Measurements from ENCODE around the gene SGCD. TPM values are rescaled to one million over a fixed set of nuclear protein-coding genes. Genes with fewer than 3 reads are reported as not detected.

The SGCD gene
- total and polyA plus RNA-seq, 10 donors: 0.26 to 5.3 (median 1.3) TPM

- Histone ChIP-seq H3K27me3 (replicated peaks in 1 of 7) (no peaks in the 10 kb centered on the region), H3K4me3 (no peak overlapping the region), H3K27ac (no peak overlapping the region), H3K9me3 (no peaks in the 10 kb centered on the region), H3K4me1 (no peaks in the 10 kb centered on the region), H3K36me3 (no peaks in the 10 kb centered on the region)
- 69 to 94% (median 84%) methylated on average over 1 of the region's 1 CpG for WGBS, 5 donors
- no peak for DNase-seq
- intact Hi-C loops (cut with DNase I; ENCODE audit: low total_unique reads): no loop called here
- TF ChIP-seq POLR2AphosphoS5 (IDR thresholded peaks at IDR 0.05): no peak
- TF ChIP-seq, protein P1, sequence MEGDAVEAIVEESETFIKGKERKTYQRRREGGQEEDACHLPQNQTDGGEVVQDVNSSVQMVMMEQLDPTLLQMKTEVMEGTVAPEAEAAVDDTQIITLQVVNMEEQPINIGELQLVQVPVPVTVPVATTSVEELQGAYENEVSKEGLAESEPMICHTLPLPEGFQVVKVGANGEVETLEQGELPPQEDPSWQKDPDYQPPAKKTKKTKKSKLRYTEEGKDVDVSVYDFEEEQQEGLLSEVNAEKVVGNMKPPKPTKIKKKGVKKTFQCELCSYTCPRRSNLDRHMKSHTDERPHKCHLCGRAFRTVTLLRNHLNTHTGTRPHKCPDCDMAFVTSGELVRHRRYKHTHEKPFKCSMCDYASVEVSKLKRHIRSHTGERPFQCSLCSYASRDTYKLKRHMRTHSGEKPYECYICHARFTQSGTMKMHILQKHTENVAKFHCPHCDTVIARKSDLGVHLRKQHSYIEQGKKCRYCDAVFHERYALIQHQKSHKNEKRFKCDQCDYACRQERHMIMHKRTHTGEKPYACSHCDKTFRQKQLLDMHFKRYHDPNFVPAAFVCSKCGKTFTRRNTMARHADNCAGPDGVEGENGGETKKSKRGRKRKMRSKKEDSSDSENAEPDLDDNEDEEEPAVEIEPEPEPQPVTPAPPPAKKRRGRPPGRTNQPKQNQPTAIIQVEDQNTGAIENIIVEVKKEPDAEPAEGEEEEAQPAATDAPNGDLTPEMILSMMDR (IDR thresholded peaks at IDR 0.05 in 8 of 11, conservative IDR thresholded peaks at IDR 0.05 in 3 of 11): no peak
- no peak for TF ChIP-seq POLR2A (IDR thresholded peaks at IDR 0.05)
Observed at GRCh38 chr5:156699147-156699546, 372.2 kb downstream of the SGCD start.

DNA sequence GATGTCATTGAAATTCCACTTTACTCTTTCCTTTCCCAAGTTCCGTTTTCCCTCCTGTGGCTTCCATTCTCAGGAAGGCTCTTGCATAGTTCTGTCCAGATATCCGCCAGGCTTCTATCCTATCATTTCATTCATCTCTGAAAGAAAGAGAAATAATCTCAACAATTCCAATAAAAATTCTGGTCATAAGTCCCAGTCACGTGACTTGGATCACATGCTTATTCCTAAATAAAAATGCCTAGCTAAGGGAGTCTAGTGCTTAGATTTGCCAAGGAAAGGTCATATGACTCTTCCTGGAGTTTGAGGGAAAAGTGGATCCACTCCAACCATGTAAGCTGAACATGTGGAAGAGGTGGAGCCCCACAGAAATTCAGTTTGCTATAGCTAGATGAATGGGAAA, 377.2 kb downstream of the SGCD start:
- 78 to 93% (median 87%) methylated on average over 3 of the region's 3 CpGs for WGBS, 5 donors
- DNase-seq: no peak
- H3K4me3 ChIP-seq: no peak overlapping the region
- intact Hi-C loops (cut with DNase I; ENCODE audit: low total_unique reads): no loop called here
- H3K27ac ChIP-seq: no peak overlapping the region
- H3K9me3 ChIP-seq: no peaks in the 10 kb centered on the region
- TF ChIP-seq POLR2A (IDR thresholded peaks at IDR 0.05) (no peak), POLR2AphosphoS5 (IDR thresholded peaks at IDR 0.05) (no peak)
- TF ChIP-seq, protein P1 (IDR thresholded peaks at IDR 0.05 in 8 of 11, conservative IDR thresholded peaks at IDR 0.05 in 3 of 11): no peak
- no peaks in the 10 kb centered on the region for H3K27me3 ChIP-seq (replicated peaks in 1 of 7)
- H3K36me3 ChIP-seq: no peaks in the 10 kb centered on the region
- no peaks in the 10 kb centered on the region for H3K4me1 ChIP-seq

GRCh38 chr5:156706631-156707030, 379.7 kb downstream of the SGCD start:
- no peaks in the 10 kb centered on the region for H3K4me1 ChIP-seq
- no peaks in the 10 kb centered on the region for H3K9me3 ChIP-seq
- no peaks in the 10 kb centered on the region for H3K27me3 ChIP-seq (replicated peaks in 1 of 7)
- DNase-seq: no peak
- TF ChIP-seq, protein P1 (IDR thresholded peaks at IDR 0.05 in 8 of 11, conservative IDR thresholded peaks at IDR 0.05 in 3 of 11): no peak
- TF ChIP-seq POLR2A (IDR thresholded peaks at IDR 0.05) (no peak), POLR2AphosphoS5 (IDR thresholded peaks at IDR 0.05) (no peak)
- intact Hi-C loops (cut with DNase I; ENCODE audit: low total_unique reads): no loop called here
- H3K27ac ChIP-seq: no peak overlapping the region
- H3K36me3 ChIP-seq: no peaks in the 10 kb centered on the region
- H3K4me3 ChIP-seq: no peak overlapping the region

DNA sequence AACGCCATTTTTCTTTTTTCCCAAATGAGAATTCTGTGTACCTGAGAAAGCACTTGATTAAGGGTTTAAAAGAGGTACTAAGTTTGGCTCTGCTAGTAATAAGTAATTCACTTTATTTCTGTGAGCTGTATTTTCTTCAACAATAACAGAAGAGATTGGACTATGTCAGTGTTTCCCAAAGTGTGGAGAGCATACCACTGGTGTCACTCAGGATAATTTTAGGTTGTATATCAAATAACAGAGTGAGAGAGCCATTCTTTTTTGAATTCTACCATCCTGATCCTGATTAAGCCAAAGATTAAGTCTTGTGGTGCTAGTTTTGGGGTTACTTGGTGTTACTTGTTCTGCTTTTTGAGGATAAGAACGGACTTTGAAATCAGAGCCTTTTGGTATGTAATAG, 380.8 kb downstream of the SGCD start:
- TF ChIP-seq POLR2AphosphoS5 (IDR thresholded peaks at IDR 0.05) (no peak), POLR2A (IDR thresholded peaks at IDR 0.05) (no peak)
- TF ChIP-seq, protein P1 (IDR thresholded peaks at IDR 0.05 in 8 of 11, conservative IDR thresholded peaks at IDR 0.05 in 3 of 11): no peak
- no peak for DNase-seq
- Histone ChIP-seq H3K27me3 (replicated peaks in 1 of 7) (no peaks in the 10 kb centered on the region), H3K4me3 (no peak overlapping the region), H3K4me1 (no peaks in the 10 kb centered on the region), H3K36me3 (no peaks in the 10 kb centered on the region), H3K27ac (no peak overlapping the region), H3K9me3 (no peaks in the 10 kb centered on the region)
- intact Hi-C loops (cut with DNase I; ENCODE audit: low total_unique reads): no loop called here
- WGBS, 5 donors: 81 to 91% (median 88%) methylated on average over 2 of the region's 2 CpGs

Measured in spleen (tissue), 11 donors.